ENCODE measurements around the gene ZNF853. TPM values are rescaled to one million over a fixed set of nuclear protein-coding genes. Genes with fewer than 3 reads are reported as not detected.

ZNF853 gene
- polyA plus RNA-seq, 4 donors: 15.0 to 18.5 (median 15.8) TPM

GRCh38 chr7:6604458-6604857, 11.0 kb upstream of the ZNF853 start:
- DNase-seq (ENCODE audit: low read depth in 4 of 4, low spot score in 3 of 4): no peak

- DNase-seq (ENCODE audit: low read depth in 4 of 4, low spot score in 3 of 4): no peak
These were observed 8.4 kb upstream of the ZNF853 start for GRCh38 chr7:6606866-6607583.

- no peak for DNase-seq (ENCODE audit: low read depth in 4 of 4, low spot score in 3 of 4)
These were observed 7.8 kb upstream of the ZNF853 start for GRCh38 chr7:6607651-6608051.

GRCh38 chr7:6608081-6608480, 7.3 kb upstream of the ZNF853 start:
- DNase-seq (ENCODE audit: low read depth in 4 of 4, low spot score in 3 of 4): no peak

- no peak for DNase-seq (ENCODE audit: low read depth in 4 of 4, low spot score in 3 of 4)
These were observed 6.6 kb upstream of the ZNF853 start for GRCh38 chr7:6608794-6609193.

- DNase-seq (ENCODE audit: low read depth in 4 of 4, low spot score in 3 of 4): no peak
These were observed 2.6 kb upstream of the ZNF853 start for GRCh38 chr7:6612819-6613218.

- DNase-seq (ENCODE audit: low read depth in 4 of 4, low spot score in 3 of 4): no peak
These were observed 1.7 kb upstream of the ZNF853 start for GRCh38 chr7:6613706-6614105.

- no peak for DNase-seq (ENCODE audit: low read depth in 4 of 4, low spot score in 3 of 4)
These were observed 529 bp downstream of the ZNF853 start for GRCh38 chr7:6615723-6616555.

- no peak for DNase-seq (ENCODE audit: low read depth in 4 of 4, low spot score in 3 of 4)
These were observed 1.6 kb downstream of the ZNF853 start for GRCh38 chr7:6616854-6617643.

- DNase-seq (ENCODE audit: low read depth in 4 of 4, low spot score in 3 of 4): no peak
These were observed 3.2 kb downstream of the ZNF853 start for GRCh38 chr7:6618621-6619020.

- DNase-seq (ENCODE audit: low read depth in 4 of 4, low spot score in 3 of 4): no peak
These were observed 4.6 kb downstream of the ZNF853 start for GRCh38 chr7:6619961-6620360.

GRCh38 chr7:6621195-6622133, 6.1 kb downstream of the ZNF853 start:
- DNase-seq (ENCODE audit: low read depth in 4 of 4, low spot score in 3 of 4): no peak

GRCh38 chr7:6622134-6622710, 6.8 kb downstream of the ZNF853 start:
- no peak for DNase-seq (ENCODE audit: low read depth in 4 of 4, low spot score in 3 of 4)

- DNase-seq (ENCODE audit: low read depth in 4 of 4, low spot score in 3 of 4): no peak
These were observed 8.3 kb downstream of the ZNF853 start for GRCh38 chr7:6623589-6624245.

- no peak for DNase-seq (ENCODE audit: low read depth in 4 of 4, low spot score in 3 of 4)
These were observed 8.8 kb downstream of the ZNF853 start for GRCh38 chr7:6624246-6624611.

- DNase-seq (ENCODE audit: low read depth in 4 of 4, low spot score in 3 of 4): no peak
These were observed 12.6 kb downstream of the ZNF853 start for GRCh38 chr7:6628045-6628444.

- DNase-seq (ENCODE audit: low read depth in 4 of 4, low spot score in 3 of 4): no peak
These were observed 14.8 kb downstream of the ZNF853 start for GRCh38 chr7:6630007-6630849.

- no peak for DNase-seq (ENCODE audit: low read depth in 4 of 4, low spot score in 3 of 4)
These were observed 16.2 kb downstream of the ZNF853 start for GRCh38 chr7:6631605-6632004.

All from right renal pelvis (tissue), 4 donors.